ENCODE measurements around the gene RBM20.
A peak's percentile ranks its signal among the peaks of the same experiment; 100 is the strongest.

Gene RBM20

GRCh38 chr10:110845756-110846620, 201.9 kb downstream of the RBM20 start:
- no peak overlapping the region for H3K4me3 Mint-ChIP-seq
- no peak overlapping the region for H3K27ac Mint-ChIP-seq
- H3K4me1 Mint-ChIP-seq (ENCODE audit: low read depth) = peaks cover 65% of the 10 kb centered on the region
- no peaks in the 10 kb centered on the region for H3K9me3 Mint-ChIP-seq
- no peaks in the 10 kb centered on the region for H3K27me3 Mint-ChIP-seq (ENCODE audit: low read depth)
- H3K36me3 Mint-ChIP-seq (ENCODE audit: low read depth) = peaks cover 10% of the 10 kb centered on the region

- Mint-ChIP-seq H3K4me3 (no peak overlapping the region), H3K4me1 (ENCODE audit: low read depth) (peaks cover 63% of the 10 kb centered on the region), H3K9me3 (no peaks in the 10 kb centered on the region), H3K27me3 (ENCODE audit: low read depth) (no peaks in the 10 kb centered on the region), H3K27ac (no peak overlapping the region), H3K36me3 (ENCODE audit: low read depth) (peaks cover 10% of the 10 kb centered on the region)
Measured at GRCh38 chr10:110847374-110847773, 203.2 kb downstream of the RBM20 start.

GRCh38 chr10:110848106-110848505, 204.0 kb downstream of the RBM20 start:
- no peaks in the 10 kb centered on the region for H3K27me3 Mint-ChIP-seq (ENCODE audit: low read depth)
- no peaks in the 10 kb centered on the region for H3K9me3 Mint-ChIP-seq
- no peak overlapping the region for H3K4me3 Mint-ChIP-seq
- H3K4me1 Mint-ChIP-seq (ENCODE audit: low read depth) = peaks cover 63% of the 10 kb centered on the region
- H3K36me3 Mint-ChIP-seq (ENCODE audit: low read depth) = peaks cover 10% of the 10 kb centered on the region
- H3K27ac Mint-ChIP-seq = no peak overlapping the region

GRCh38 chr10:110850099-110850498, 206.0 kb downstream of the RBM20 start:
- H3K4me1 Mint-ChIP-seq (ENCODE audit: low read depth) = peaks cover 57% of the 10 kb centered on the region
- H3K36me3 Mint-ChIP-seq (ENCODE audit: low read depth) = peaks cover 6% of the 10 kb centered on the region
- no peaks in the 10 kb centered on the region for H3K9me3 Mint-ChIP-seq
- H3K4me3 Mint-ChIP-seq = no peak overlapping the region
- H3K27me3 Mint-ChIP-seq (ENCODE audit: low read depth) = no peaks in the 10 kb centered on the region
- no peak overlapping the region for H3K27ac Mint-ChIP-seq

GRCh38 chr10:110851020-110851612, 207.0 kb downstream of the RBM20 start:
- peaks cover 8% of the 10 kb centered on the region for H3K36me3 Mint-ChIP-seq (ENCODE audit: low read depth)
- H3K27ac Mint-ChIP-seq = peak overlapping the region; percentile 38
- H3K27me3 Mint-ChIP-seq (ENCODE audit: low read depth) = no peaks in the 10 kb centered on the region
- H3K4me1 Mint-ChIP-seq (ENCODE audit: low read depth) = peaks cover 55% of the 10 kb centered on the region
- no peaks in the 10 kb centered on the region for H3K9me3 Mint-ChIP-seq
- H3K4me3 Mint-ChIP-seq = peak overlapping the region; percentile 47

GRCh38 chr10:110852255-110852896, 208.2 kb downstream of the RBM20 start:
- Mint-ChIP-seq H3K9me3 (no peaks in the 10 kb centered on the region), H3K4me1 (ENCODE audit: low read depth) (peaks cover 55% of the 10 kb centered on the region), H3K27me3 (ENCODE audit: low read depth) (no peaks in the 10 kb centered on the region), H3K4me3 (peak overlapping the region; percentile 52), H3K36me3 (ENCODE audit: low read depth) (peaks cover 11% of the 10 kb centered on the region), H3K27ac (peak overlapping the region; percentile 29)

- no peak overlapping the region for H3K27ac Mint-ChIP-seq
- no peaks in the 10 kb centered on the region for H3K9me3 Mint-ChIP-seq
- H3K27me3 Mint-ChIP-seq (ENCODE audit: low read depth) = no peaks in the 10 kb centered on the region
- peak overlapping the region; percentile 52 for H3K4me3 Mint-ChIP-seq
- peaks cover 11% of the 10 kb centered on the region for H3K36me3 Mint-ChIP-seq (ENCODE audit: low read depth)
- H3K4me1 Mint-ChIP-seq (ENCODE audit: low read depth) = peaks cover 61% of the 10 kb centered on the region
Measured at GRCh38 chr10:110852947-110853346, 208.8 kb downstream of the RBM20 start.

GRCh38 chr10:110853921-110854605, 209.9 kb downstream of the RBM20 start:
- peaks cover 63% of the 10 kb centered on the region for H3K4me1 Mint-ChIP-seq (ENCODE audit: low read depth)
- H3K27me3 Mint-ChIP-seq (ENCODE audit: low read depth) = no peaks in the 10 kb centered on the region
- H3K27ac Mint-ChIP-seq = no peak overlapping the region
- H3K36me3 Mint-ChIP-seq (ENCODE audit: low read depth) = peaks cover 15% of the 10 kb centered on the region
- no peak overlapping the region for H3K4me3 Mint-ChIP-seq
- H3K9me3 Mint-ChIP-seq = no peaks in the 10 kb centered on the region

- Mint-ChIP-seq H3K4me1 (ENCODE audit: low read depth) (peaks cover 56% of the 10 kb centered on the region), H3K27ac (peak overlapping the region; percentile 76), H3K36me3 (ENCODE audit: low read depth) (peaks cover 9% of the 10 kb centered on the region), H3K27me3 (ENCODE audit: low read depth) (no peaks in the 10 kb centered on the region), H3K9me3 (no peaks in the 10 kb centered on the region), H3K4me3 (peak overlapping the region; percentile 27)
Measured at GRCh38 chr10:110857265-110858171, 213.4 kb downstream of the RBM20 start.

GRCh38 chr10:110858297-110858934, 214.3 kb downstream of the RBM20 start:
- Mint-ChIP-seq H3K27ac (peak overlapping the region; percentile 73), H3K4me3 (peak overlapping the region; percentile 13), H3K36me3 (ENCODE audit: low read depth) (peaks cover 9% of the 10 kb centered on the region), H3K27me3 (ENCODE audit: low read depth) (no peaks in the 10 kb centered on the region), H3K9me3 (no peaks in the 10 kb centered on the region), H3K4me1 (ENCODE audit: low read depth) (peaks cover 55% of the 10 kb centered on the region)

GRCh38 chr10:110859206-110859972, 215.3 kb downstream of the RBM20 start:
- Mint-ChIP-seq H3K9me3 (no peaks in the 10 kb centered on the region), H3K36me3 (ENCODE audit: low read depth) (peaks cover 11% of the 10 kb centered on the region), H3K27ac (peak overlapping the region; percentile 94), H3K27me3 (ENCODE audit: low read depth) (no peaks in the 10 kb centered on the region), H3K4me1 (ENCODE audit: low read depth) (peaks cover 55% of the 10 kb centered on the region), H3K4me3 (no peak overlapping the region)

GRCh38 chr10:110859973-110860376, 215.8 kb downstream of the RBM20 start:
- H3K9me3 Mint-ChIP-seq = no peaks in the 10 kb centered on the region
- peaks cover 11% of the 10 kb centered on the region for H3K36me3 Mint-ChIP-seq (ENCODE audit: low read depth)
- H3K27ac Mint-ChIP-seq = peak overlapping the region; percentile 94
- no peaks in the 10 kb centered on the region for H3K27me3 Mint-ChIP-seq (ENCODE audit: low read depth)
- peak overlapping the region; percentile 3 for H3K4me3 Mint-ChIP-seq
- peaks cover 59% of the 10 kb centered on the region for H3K4me1 Mint-ChIP-seq (ENCODE audit: low read depth)

Measured in T-helper 1 cell treated with Interleukin-12 subunit alpha and Interleukin-12 subunit beta and Interleukin-4 antibody, amounts not matched to agents 30 μg/mL and 1 μg/mL, for 36 hours (primary cell).